Lower leg skin (tissue), 4 donors: ENCODE data around the gene ASF1B. TPM values are rescaled to one million over a fixed set of nuclear protein-coding genes. Genes with fewer than 3 reads are reported as not detected.

Source experiments
- DNase-seq, 2 donors: peaks; one replicate each; pipeline ENCODE4 v3.0.0-alpha.2; 2019; ENCODE audit warnings: low spot score in 2 of 2
- H3K4me3 ChIP-seq: fragments of 200-600 bp; sonication (generic); 2 replicates; pipeline ENCODE4 v1.5.1; 2017; ENCODE audit warnings: mild to moderate bottlenecking, low read depth; ENCODE audit not compliant: poor library complexity, severe bottlenecking
- POLR2A ChIP-seq, 2 donors: fragments of 450-650 bp; IDR thresholded peaks; one replicate each; pipeline ENCODE4 v1.6.1; 2016 to 2017; ENCODE audit warnings: antibody characterized with exemption in 2 of 2, mild to moderate bottlenecking in 1 of 2, moderate library complexity in 1 of 2
- WGBS, 2 donors: methylation state at CpG; one replicate each; pipeline ENCODE4 v1.1.5; 2018; 5-methylcytosine and 5-hydroxymethylcytosine counted together
- intact Hi-C: fragments of 100-400 bp; cut with DNase I; formaldehyde crosslinking; loops from one replicate; pipeline ENCODE4 v1.15.0; 2023; ENCODE audit warnings: low total_unique reads
- total RNA-seq, 4 donors: library from RNA; depleted of rRNA; stranded (reverse); fragments of >200 nt; gene quantifications; one replicate each; pipeline ENCODE4 v1.1.0, GENCODE V29; 2016
- TF ChIP-seq, protein P1 (sequence below), 3 donors: fragments of 450-650 bp; IDR thresholded peaks; one replicate each; pipeline ENCODE4 v1.5.1; 2016; ENCODE audit warnings: antibody characterized with exemption in 3 of 3, mild to moderate bottlenecking in 3 of 3, moderate library complexity in 2 of 3

The ASF1B gene
- total RNA-seq, 4 donors from 2014 or later = 1.6 to 3.2 (median 2.3) TPM; not detected in 1

GRCh38 chr19:14091081-14091812, 45.1 kb downstream of the ASF1B start:
- WGBS, 2 donors = 0% methylated on average over 32 to 52 of the region's 72 CpGs
- TF ChIP-seq, protein P1, sequence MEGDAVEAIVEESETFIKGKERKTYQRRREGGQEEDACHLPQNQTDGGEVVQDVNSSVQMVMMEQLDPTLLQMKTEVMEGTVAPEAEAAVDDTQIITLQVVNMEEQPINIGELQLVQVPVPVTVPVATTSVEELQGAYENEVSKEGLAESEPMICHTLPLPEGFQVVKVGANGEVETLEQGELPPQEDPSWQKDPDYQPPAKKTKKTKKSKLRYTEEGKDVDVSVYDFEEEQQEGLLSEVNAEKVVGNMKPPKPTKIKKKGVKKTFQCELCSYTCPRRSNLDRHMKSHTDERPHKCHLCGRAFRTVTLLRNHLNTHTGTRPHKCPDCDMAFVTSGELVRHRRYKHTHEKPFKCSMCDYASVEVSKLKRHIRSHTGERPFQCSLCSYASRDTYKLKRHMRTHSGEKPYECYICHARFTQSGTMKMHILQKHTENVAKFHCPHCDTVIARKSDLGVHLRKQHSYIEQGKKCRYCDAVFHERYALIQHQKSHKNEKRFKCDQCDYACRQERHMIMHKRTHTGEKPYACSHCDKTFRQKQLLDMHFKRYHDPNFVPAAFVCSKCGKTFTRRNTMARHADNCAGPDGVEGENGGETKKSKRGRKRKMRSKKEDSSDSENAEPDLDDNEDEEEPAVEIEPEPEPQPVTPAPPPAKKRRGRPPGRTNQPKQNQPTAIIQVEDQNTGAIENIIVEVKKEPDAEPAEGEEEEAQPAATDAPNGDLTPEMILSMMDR (IDR thresholded peaks at IDR 0.05) = no peak
- no peak for TF ChIP-seq POLR2A (IDR thresholded peaks at IDR 0.05)
- intact Hi-C loops = no loop called here
- peak overlapping the region; percentile 74 for H3K4me3 ChIP-seq
- peak in 1 of 2 donors; percentile 55 for DNase-seq

GRCh38 chr19:14090509-14091080, 45.8 kb downstream of the ASF1B start, which contains the start of gene SAMD1:
TSS of gene SAMD1 (minus strand) at chr19:14090751.
- TF ChIP-seq, protein P1 (IDR thresholded peaks at IDR 0.05) = no peak
- TF ChIP-seq POLR2A (IDR thresholded peaks at IDR 0.05) = no peak
- peak within 1 kb of the TSS; percentile 74 for H3K4me3 ChIP-seq
- WGBS, 2 donors = 1 to 2% methylated on average over 25 to 51 of the region's 65 CpGs
- intact Hi-C loops = no loop called here
- peak; percentile 87 to 98 for DNase-seq

- peak overlapping the region; percentile 36 for H3K4me3 ChIP-seq
- intact Hi-C loops = no loop called here
- WGBS, 2 donors = 0 to 1% methylated on average over 3 to 56 of the region's 142 CpGs
- peak in 1 of 2 donors; percentile 89 for DNase-seq
- TF ChIP-seq, protein P1 (IDR thresholded peaks at IDR 0.05) = no peak
- no peak for TF ChIP-seq POLR2A (IDR thresholded peaks at IDR 0.05)
Observed at GRCh38 chr19:14089662-14090508, 46.5 kb downstream of the ASF1B start.

GRCh38 chr19:14089412-14089661, 47.1 kb downstream of the ASF1B start:
- WGBS, 2 donors = 14 to 19% methylated on average over 14 to 16 of the region's 16 CpGs
- TF ChIP-seq POLR2A (IDR thresholded peaks at IDR 0.05) = no peak
- TF ChIP-seq, protein P1 (IDR thresholded peaks at IDR 0.05) = no peak
- DNase-seq = no peak
- peak overlapping the region; percentile 16 for H3K4me3 ChIP-seq
- intact Hi-C loops = no loop called here

DNA sequence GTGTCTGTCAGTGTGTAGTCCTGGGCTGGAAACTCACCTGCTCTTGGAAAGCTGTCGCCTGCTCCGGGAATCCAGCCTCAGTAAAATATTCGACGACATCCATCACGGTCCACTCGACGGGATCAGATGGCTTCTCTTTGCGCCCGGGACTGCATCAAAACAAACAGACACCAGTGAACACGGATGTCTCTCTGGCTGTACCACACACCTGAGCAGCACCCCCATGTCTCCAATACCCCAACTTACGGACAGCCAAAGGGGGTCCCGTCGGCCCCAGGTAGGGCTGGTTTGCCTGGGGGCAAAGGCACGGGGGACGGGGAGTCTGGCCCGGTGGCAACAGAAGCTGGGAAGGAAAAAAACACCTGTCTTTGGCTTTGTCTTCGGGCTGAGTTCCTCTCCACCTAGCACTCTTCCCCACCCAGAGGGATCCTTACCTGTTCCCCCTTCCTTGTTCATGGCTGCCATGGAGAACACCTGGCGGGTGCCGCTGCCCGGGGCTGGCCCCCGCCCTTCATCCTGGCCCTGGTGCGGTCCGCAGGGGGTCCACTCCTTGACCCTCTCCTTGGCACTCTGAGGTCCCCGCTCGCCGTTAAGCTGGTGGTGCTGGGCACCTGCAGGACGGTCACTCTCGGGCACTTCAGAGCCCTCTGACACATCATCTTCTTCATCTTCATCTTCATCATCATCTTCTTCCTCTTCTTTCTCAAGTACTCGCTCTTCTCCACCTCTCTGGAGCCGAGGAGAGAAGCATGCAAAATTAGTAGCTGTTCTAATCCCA, 47.6 kb downstream of the ASF1B start:
- TF ChIP-seq, protein P1 (IDR thresholded peaks at IDR 0.05) = no peak
- TF ChIP-seq POLR2A (IDR thresholded peaks at IDR 0.05) = no peak
- intact Hi-C loops = no loop called here
- H3K4me3 ChIP-seq = no peak overlapping the region
- peak in 1 of 2 donors; percentile 86 for DNase-seq
- 83 to 87% methylated on average over 30 of the region's 30 CpGs for WGBS, 2 donors
